Activated CD4-positive, alpha-beta T cell treated with anti-CD3 and anti-CD28 coated beads, Interleukin-2, amount 10 ng/mL, durations not matched to agents 24 days and 14 days (primary cell): ENCODE data around the gene PTDSS2. TPM values are rescaled to one million over a fixed set of nuclear protein-coding genes. Genes with fewer than 3 reads are reported as not detected.
"Not testable (repeated sequence)": the region's sequence is repeated elsewhere in the genome, so short reads cannot be mapped to it uniquely, and the experiment has no call there.

Experiments
- DNase-seq: peaks from one replicate; pipeline ENCODE4 v3.0.0; 2022
- H3K27ac Mint-ChIP-seq: one replicate; pipeline ENCODE4 v1.8.0; 2022; ENCODE audit warnings: mild to moderate bottlenecking, mixed read lengths
- H3K27me3 Mint-ChIP-seq: one replicate; pipeline ENCODE4 v1.8.0; 2022; ENCODE audit warnings: mixed read lengths
- H3K36me3 Mint-ChIP-seq: one replicate; pipeline ENCODE4 v1.8.0; 2022; ENCODE audit warnings: low read depth, mild to moderate bottlenecking, mixed read lengths
- H3K4me1 Mint-ChIP-seq: one replicate; pipeline ENCODE4 v1.8.0; 2021; ENCODE audit warnings: mixed read lengths
- H3K4me3 Mint-ChIP-seq: one replicate; pipeline ENCODE4 v1.8.0; 2022; ENCODE audit warnings: mild to moderate bottlenecking, moderate library complexity, mixed read lengths
- H3K9me3 Mint-ChIP-seq: one replicate; pipeline ENCODE4 v1.8.0; 2021; ENCODE audit warnings: mixed read lengths
- intact Hi-C: fragments of 100-400 bp; cut with micrococcal nuclease; formaldehyde crosslinking; loops from one replicate; pipeline ENCODE4 v1.15.1; 2023
- total RNA-seq: library from RNA; stranded (reverse); gene quantifications from 2 replicates; pipeline ENCODE4 v1.2.3, GENCODE V29; 2022

The PTDSS2 gene
- total RNA-seq, 1 donor from 2014 or later, result 31.0 TPM

- Mint-ChIP-seq H3K27ac (no peak overlapping the region), H3K9me3 (no peaks in the 10 kb centered on the region), H3K27me3 (no peaks in the 10 kb centered on the region), H3K36me3 (peaks cover 38% of the 10 kb centered on the region), H3K4me1 (peaks cover 30% of the 10 kb centered on the region), H3K4me3 (no peak overlapping the region)
- intact Hi-C loops, result no loop called here
- DNase-seq, result no peak
Observed at GRCh38 chr11:455566-456147, 5.6 kb downstream of the PTDSS2 start.

- peak; percentile 80 for DNase-seq
- H3K4me3 Mint-ChIP-seq, result peak overlapping the region; percentile 69
- intact Hi-C loops, result no loop called here
- no peaks in the 10 kb centered on the region for H3K9me3 Mint-ChIP-seq
- H3K27me3 Mint-ChIP-seq, result no peaks in the 10 kb centered on the region
- H3K27ac Mint-ChIP-seq, result peak overlapping the region; percentile 17
- peaks cover 23% of the 10 kb centered on the region for H3K4me1 Mint-ChIP-seq
- H3K36me3 Mint-ChIP-seq, result peaks cover 36% of the 10 kb centered on the region
Observed at GRCh38 chr11:456533-456932, 6.5 kb downstream of the PTDSS2 start.

GRCh38 chr11:457111-457760 lies 7.2 kb downstream of the PTDSS2 start:
- intact Hi-C loops, result no loop called here
- Mint-ChIP-seq H3K36me3 (peaks cover 35% of the 10 kb centered on the region), H3K9me3 (no peaks in the 10 kb centered on the region), H3K4me1 (peaks cover 21% of the 10 kb centered on the region), H3K27ac (peak overlapping the region; percentile 10), H3K27me3 (no peaks in the 10 kb centered on the region), H3K4me3 (peak overlapping the region; percentile 69)
- no peak for DNase-seq

GRCh38 chr11:459511-460220 lies 9.6 kb downstream of the PTDSS2 start:
- no peak for DNase-seq
- intact Hi-C loops, result no loop called here
- peaks cover 21% of the 10 kb centered on the region for H3K4me1 Mint-ChIP-seq
- H3K9me3 Mint-ChIP-seq, result no peaks in the 10 kb centered on the region
- peaks cover 25% of the 10 kb centered on the region for H3K36me3 Mint-ChIP-seq
- no peaks in the 10 kb centered on the region for H3K27me3 Mint-ChIP-seq
- H3K27ac Mint-ChIP-seq, result no peak overlapping the region
- no peak overlapping the region for H3K4me3 Mint-ChIP-seq

- Mint-ChIP-seq H3K9me3 (no peaks in the 10 kb centered on the region), H3K36me3 (peaks cover 23% of the 10 kb centered on the region), H3K27ac (no peak overlapping the region), H3K4me1 (peaks cover 17% of the 10 kb centered on the region), H3K4me3 (no peak overlapping the region), H3K27me3 (no peaks in the 10 kb centered on the region)
- DNase-seq, result no peak
- intact Hi-C loops, result no loop called here
Observed at GRCh38 chr11:460331-461199, 10.5 kb downstream of the PTDSS2 start.

GRCh38 chr11:461626-462025 lies 11.5 kb downstream of the PTDSS2 start:
- no peak overlapping the region for H3K27ac Mint-ChIP-seq
- H3K9me3 Mint-ChIP-seq, result no peaks in the 10 kb centered on the region
- H3K27me3 Mint-ChIP-seq, result no peaks in the 10 kb centered on the region
- H3K4me3 Mint-ChIP-seq, result no peak overlapping the region
- peaks cover 22% of the 10 kb centered on the region for H3K36me3 Mint-ChIP-seq
- intact Hi-C loops, result no loop called here
- DNase-seq, result no peak
- H3K4me1 Mint-ChIP-seq, result peaks cover 13% of the 10 kb centered on the region

GRCh38 chr11:462107-462890 lies 12.2 kb downstream of the PTDSS2 start:
- no peaks in the 10 kb centered on the region for H3K9me3 Mint-ChIP-seq
- DNase-seq, result no peak
- no peak overlapping the region for H3K27ac Mint-ChIP-seq

GRCh38 chr11:464316-464715 lies 14.2 kb downstream of the PTDSS2 start:
- H3K27ac Mint-ChIP-seq, result no peak overlapping the region
- H3K4me3 Mint-ChIP-seq, result no peak overlapping the region
- no peak for DNase-seq
- intact Hi-C loops, result no loop called here
- H3K9me3 Mint-ChIP-seq, result no peaks in the 10 kb centered on the region
- H3K4me1 Mint-ChIP-seq, result no peaks in the 10 kb centered on the region
- no peaks in the 10 kb centered on the region for H3K27me3 Mint-ChIP-seq
- H3K36me3 Mint-ChIP-seq, result peaks cover 12% of the 10 kb centered on the region

More at GRCh38 chr11:462107-462890, 12.2 kb downstream of the PTDSS2 start:
- no peaks in the 10 kb centered on the region for H3K27me3 Mint-ChIP-seq
- H3K4me3 Mint-ChIP-seq, result no peak overlapping the region
- H3K36me3 Mint-ChIP-seq, result peaks cover 16% of the 10 kb centered on the region
- intact Hi-C loops, result no loop called here
- H3K4me1 Mint-ChIP-seq, result peaks cover 6% of the 10 kb centered on the region

- Mint-ChIP-seq H3K4me1 (no peaks in the 10 kb centered on the region), H3K9me3 (no peaks in the 10 kb centered on the region), H3K27ac (no peak overlapping the region), H3K27me3 (no peaks in the 10 kb centered on the region), H3K4me3 (no peak overlapping the region), H3K36me3 (peaks cover 9% of the 10 kb centered on the region)
- intact Hi-C loops, result no loop called here
- no peak for DNase-seq
Observed at GRCh38 chr11:465896-466530, 15.9 kb downstream of the PTDSS2 start.

GRCh38 chr11:468036-468435 lies 18.0 kb downstream of the PTDSS2 start:
- Mint-ChIP-seq H3K4me3 (no peak overlapping the region), H3K36me3 (peaks cover 5% of the 10 kb centered on the region), H3K9me3 (no peaks in the 10 kb centered on the region), H3K4me1 (no peaks in the 10 kb centered on the region), H3K27ac (peak overlapping the region; percentile 26), H3K27me3 (no peaks in the 10 kb centered on the region)
- DNase-seq, result no peak
- intact Hi-C loops, result no loop called here

GRCh38 chr11:468493-468892 lies 18.4 kb downstream of the PTDSS2 start:
- peaks cover 5% of the 10 kb centered on the region for H3K36me3 Mint-ChIP-seq
- no peak for DNase-seq
- H3K27me3 Mint-ChIP-seq, result no peaks in the 10 kb centered on the region
- no peak overlapping the region for H3K27ac Mint-ChIP-seq
- no peaks in the 10 kb centered on the region for H3K4me1 Mint-ChIP-seq
- intact Hi-C loops, result no loop called here
- no peak overlapping the region for H3K4me3 Mint-ChIP-seq
- no peaks in the 10 kb centered on the region for H3K9me3 Mint-ChIP-seq

- H3K27me3 Mint-ChIP-seq, DNase-seq, intact Hi-C loops, H3K4me3 Mint-ChIP-seq, H3K4me1 Mint-ChIP-seq, H3K27ac Mint-ChIP-seq, H3K9me3 Mint-ChIP-seq, H3K36me3 Mint-ChIP-seq: not testable (repeated sequence)
Observed at GRCh38 chr11:469026-469683, 19.1 kb downstream of the PTDSS2 start.
